Endothelial cell of umbilical vein (primary cell): ENCODE data around the gene GABBR2. TPM values are rescaled to one million over a fixed set of nuclear protein-coding genes. Genes with fewer than 3 reads are reported as not detected.

Experiments
- BruUV-seq: library from RNA; stranded (reverse); fragments of 400-500 nt; replicated peaks from 2 replicates; lab custom pipeline; 2021; lab: Mats Ljungman, UMichigan
- CTCF ChIA-PET: fragments of 300-600, 350-600 bp; sonication (Branson Sonifier 250); formaldehyde crosslinking; loops from one replicate; lab custom pipeline; 2021; ENCODE audit warnings: antibody characterized with exemption, inconsistent platforms; lab: Charles Lee
- POLR2A ChIA-PET: fragments of 300-600, 350-600 bp; sonication (Branson Sonifier 250); formaldehyde crosslinking; loops from one replicate; lab custom pipeline; 2021; ENCODE audit warnings: antibody characterized with exemption, inconsistent platforms; lab: Charles Lee
- DNase-seq: peaks from one replicate; pipeline ENCODE4 v3.0.0-alpha.2; 2011; ENCODE audit warnings: low read depth, low spot score
- FAIRE-seq: peaks from 2 replicates; lab custom pipeline; 2011; peaks lifted over from hg19 to GRCh38; lab: Jason Lieb, UNC
- H2AFZ ChIP-seq: 2 replicates; pipeline ENCODE4 v1.6.0; 2012; ENCODE audit warnings: low read depth, low read length, control low read depth, inconsistent platforms
- H3K27ac ChIP-seq: 2 replicates; pipeline ENCODE4 v1.5.1; 2011; ENCODE audit warnings: low read depth, mild to moderate bottlenecking, control low read depth, low read length, moderate library complexity; ENCODE audit not compliant: insufficient read depth
- H3K27me3 ChIP-seq, 2 experiments: 2 replicates each; pipeline versions ENCODE4 v1.6.0 to v1.6.1; 2011; ENCODE audit warnings: low read length in 2 of 2, mixed read lengths in 1 of 2; ENCODE audit not compliant: control insufficient read depth in 2 of 2, insufficient read depth in 2 of 2
- H3K36me3 ChIP-seq, 2 experiments: 2 replicates in 1 of 2; 3 replicates in 1 of 2; pipeline ENCODE4 v1.5.1; 2011; ENCODE audit warnings: low read length in 2 of 2, mild to moderate bottlenecking in 1 of 2, moderate library complexity in 1 of 2; ENCODE audit not compliant: control insufficient read depth in 2 of 2, insufficient read depth in 2 of 2; ENCODE audit errors: extremely low read depth in 1 of 2
- H3K4me1 ChIP-seq: 3 replicates; pipeline ENCODE4 v1.5.1; 2011; ENCODE audit warnings: mild to moderate bottlenecking, low read length; ENCODE audit not compliant: control insufficient read depth, insufficient read depth; ENCODE audit errors: extremely low read depth
- H3K4me2 ChIP-seq: 2 replicates; pipeline ENCODE4 v1.6.1; 2011; ENCODE audit warnings: low read length, control low read depth, mixed read lengths; ENCODE audit not compliant: insufficient read depth
- H3K4me3 ChIP-seq, 3 experiments: fragments of 200-600 bp in 1 of 3; sonication (generic), shearing (Covaris generic) in 1 of 3; replicated peaks in 1 of 3; 2 replicates each; pipeline ENCODE4 v1.5.1; 2011 to 2016; ENCODE audit warnings: control low read depth in 3 of 3, low read length in 3 of 3, mild to moderate bottlenecking in 2 of 3, inconsistent platforms in 1 of 3, low read depth in 1 of 3, moderate library complexity in 1 of 3; ENCODE audit not compliant: insufficient read depth in 1 of 3
- H3K79me2 ChIP-seq: 2 replicates; pipeline ENCODE4 v1.6.0; 2012; ENCODE audit warnings: low read length, inconsistent platforms; ENCODE audit not compliant: control insufficient read depth, insufficient read depth
- H3K9ac ChIP-seq: replicated peaks from 2 replicates; pipeline ENCODE3; 2011; ENCODE audit warnings: low read length, control low read depth; ENCODE audit not compliant: insufficient read depth; ENCODE audit errors: extremely low read depth
- H3K9me1 ChIP-seq: replicated peaks from 3 replicates; pipeline ENCODE4 v1.6.0; 2011; ENCODE audit warnings: mild to moderate bottlenecking, low read length; ENCODE audit not compliant: control insufficient read depth, insufficient read depth; ENCODE audit errors: extremely low read depth
- H3K9me3 ChIP-seq: replicated peaks from 2 replicates; pipeline ENCODE4 v1.5.1; 2012; ENCODE audit warnings: low read length, inconsistent platforms; ENCODE audit not compliant: control insufficient read depth, insufficient read depth
- H4K20me1 ChIP-seq: replicated peaks from 2 replicates; pipeline ENCODE3; 2011; ENCODE audit warnings: mild to moderate bottlenecking, low read length; ENCODE audit not compliant: control insufficient read depth, insufficient read depth; ENCODE audit errors: extremely low read depth
- CTCF ChIP-seq, 2 donors: IDR thresholded peaks; 1 replicate in 1 of 2; 2 replicates in 1 of 2; pipeline ENCODE4 v1.5.1; 2011; ENCODE audit warnings: low read length in 2 of 2, mild to moderate bottlenecking in 2 of 2, moderate library complexity in 2 of 2, control low read depth in 1 of 2, inconsistent platforms in 1 of 2, low read depth in 1 of 2; ENCODE audit not compliant: insufficient read depth in 1 of 2; ENCODE audit errors: extremely low read depth in 1 of 2
- GATA2 ChIP-seq: IDR thresholded peaks from 2 replicates; pipeline ENCODE4 v1.7.0; 2011; ENCODE audit warnings: low read depth, mild to moderate bottlenecking, moderate library complexity, mixed read lengths, low read length; ENCODE audit not compliant: insufficient read length, insufficient read depth
- JUN ChIP-seq: IDR thresholded peaks from 2 replicates; pipeline ENCODE4 v1.6.1; 2011; ENCODE audit warnings: borderline replicate concordance, low read depth; ENCODE audit not compliant: insufficient read length, insufficient read depth
- MAX ChIP-seq: IDR thresholded peaks from 2 replicates; pipeline ENCODE4 v1.6.1; 2011; ENCODE audit not compliant: insufficient read depth, insufficient read length
- MYC ChIP-seq: IDR thresholded peaks from one replicate; pipeline ENCODE4 v1.6.1; 2011; ENCODE audit warnings: mild to moderate bottlenecking, low read depth, low read length
- POLR2AphosphoS5 ChIP-seq: IDR thresholded peaks from 2 replicates; pipeline ENCODE4 v1.6.1; 2012; ENCODE audit warnings: low read depth, mild to moderate bottlenecking, control low read depth, low read length, moderate library complexity; ENCODE audit not compliant: insufficient read depth
- dilution Hi-C: fragments of 300-500 bp; cut with MboI; formaldehyde crosslinking; loops from one replicate; pipeline ENCODE4 v1.15.0; 2019; ENCODE audit warnings: low sequenced_read_pairs; ENCODE audit not compliant: extremely low pct_ligation_motif_present
- intact Hi-C: fragments of 100-400 bp; cut with micrococcal nuclease; formaldehyde crosslinking; loops from one replicate; pipeline ENCODE4 v1.10.0; 2022
- polyA plus RNA-seq, 4 experiments: library from polyadenylated mRNA; depleted of rRNA in 3 of 4; stranded (reverse) in 3 of 4; unstranded in 1 of 4; fragments of >200 nt; gene quantifications; 2 replicates each; pipeline versions ENCODE4 v1.2.1 to v1.2.3, GENCODE V29; 2011 to 2012; ENCODE audit warnings: missing spikeins in 1 of 4
- total RNA-seq: library from RNA; stranded (reverse); gene quantifications from 2 replicates; pipeline ENCODE4 v1.2.3, GENCODE V29; 2021

Gene GABBR2
- total and polyA plus RNA-seq, 2 donors (not counting 3 experiments of a cell fraction or from before 2014, with no cell fraction given): 1.1 to 9.2 TPM

GRCh38 chr9:98625728-98626127, 83.0 kb downstream of the GABBR2 start:
- Histone ChIP-seq H3K27me3 (no peaks in the 10 kb centered on the region), H3K4me1 (no peaks in the 10 kb centered on the region), H3K36me3 (no peaks in the 10 kb centered on the region), H3K79me2 (no peaks in the 10 kb centered on the region), H3K4me3 (no peak overlapping the region), H2AFZ (no peak overlapping the region), H3K27ac (no peak overlapping the region), H3K9me3 (no peaks in the 10 kb centered on the region), H4K20me1 (no peaks in the 10 kb centered on the region), H3K4me2 (no peak overlapping the region), H3K9ac (no peak overlapping the region), H3K9me1 (no peaks in the 10 kb centered on the region)
- DNase-seq: no peak
- intact Hi-C loops: no loop called here
- CTCF ChIA-PET: no interaction called here
- BruUV-seq: no TSS peak
- TF ChIP-seq MAX (no peak), POLR2AphosphoS5 (no peak), CTCF (IDR thresholded peaks at IDR 0.05; ENCODE audit: extremely low read depth in 1 of 2, insufficient read depth in 1 of 2, low read depth in 1 of 2, low read length in 2 of 2) (no peak), GATA2 (no peak), MYC (no peak), JUN (no peak)
- FAIRE-seq: no peak
- POLR2A ChIA-PET: no interaction called here
- dilution Hi-C loops: no loop called here
